Upper lobe of left lung (tissue), 4 donors: ENCODE measurements around the gene CFAP299.

Experiments used
- EP300 ChIP-seq, 4 donors: sonication (generic); formaldehyde crosslinking; IDR thresholded peaks; one replicate each; pipeline ENCODE4 v1.5.1; 2017; ENCODE audit warnings: antibody characterized with exemption in 4 of 4, control low read depth in 2 of 4
- POLR2A ChIP-seq, 4 donors: fragments of 450-650 bp; IDR thresholded peaks; one replicate each; pipeline ENCODE4 v1.5.1; 2016 to 2017; ENCODE audit warnings: antibody characterized with exemption in 4 of 4, mild to moderate bottlenecking in 2 of 4

DNA sequence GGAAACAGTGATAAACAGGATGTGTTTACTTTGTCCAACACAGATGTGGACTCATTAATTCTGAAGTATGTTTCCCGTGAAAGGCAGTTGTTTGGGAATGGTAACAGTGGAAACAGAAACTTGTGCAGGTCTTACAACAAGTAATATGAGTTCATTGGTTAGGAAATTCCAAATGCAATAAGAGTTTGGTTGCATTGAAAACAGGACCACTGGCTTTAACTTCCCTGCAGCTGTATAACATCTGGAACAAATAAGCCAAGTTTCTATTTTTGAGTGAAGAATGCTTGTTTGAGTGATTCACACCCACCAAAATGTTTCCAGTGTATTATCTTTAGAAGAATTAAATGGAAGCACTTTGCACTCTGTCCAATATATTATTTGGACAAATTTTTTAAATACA lies 612.6 kb downstream of the CFAP299 start:
- TF ChIP-seq EP300 (IDR thresholded peaks at IDR 0.05) (no peak), POLR2A (IDR thresholded peaks at IDR 0.05) (no peak)
